Stimulated activated memory B cell treated with anti-CD40 and anti-IgM and Interleukin-4, amounts not matched to agents 10 μg/mL and 1 μg/mL and 100 μg/mL, for 72 hours (primary cell): Measurements from ENCODE around the gene FIGN.

Experiments used
- ATAC-seq: fragments of 150-1000 bp; cut with Tn5 transposase; 2 replicates; pipeline ENCODE4 v1.10.0; 2021
- H3K27ac Mint-ChIP-seq: one replicate; pipeline ENCODE4 v1.8.0; 2022; ENCODE audit warnings: mild to moderate bottlenecking, mixed read lengths
- H3K27me3 Mint-ChIP-seq: one replicate; pipeline ENCODE4 v1.8.0; 2022; ENCODE audit warnings: mixed read lengths
- H3K36me3 Mint-ChIP-seq: one replicate; pipeline ENCODE4 v1.8.0; 2022; ENCODE audit warnings: mixed read lengths
- H3K4me1 Mint-ChIP-seq: one replicate; pipeline ENCODE4 v1.8.0; 2022; ENCODE audit warnings: mixed read lengths
- H3K4me3 Mint-ChIP-seq: one replicate; pipeline ENCODE4 v1.8.0; 2022; ENCODE audit warnings: mild to moderate bottlenecking, moderate library complexity, mixed read lengths
- H3K9me3 Mint-ChIP-seq: one replicate; pipeline ENCODE4 v1.8.0; 2022; ENCODE audit warnings: mixed read lengths

Gene FIGN

GRCh38 chr2:163565192-163565591 is 170.6 kb downstream of the FIGN start:
- Mint-ChIP-seq H3K4me3 (no peak overlapping the region), H3K9me3 (no peaks in the 10 kb centered on the region), H3K4me1 (no peaks in the 10 kb centered on the region), H3K27me3 (no peaks in the 10 kb centered on the region), H3K36me3 (no peaks in the 10 kb centered on the region), H3K27ac (no peak overlapping the region)
- ATAC-seq = no peak

DNA sequence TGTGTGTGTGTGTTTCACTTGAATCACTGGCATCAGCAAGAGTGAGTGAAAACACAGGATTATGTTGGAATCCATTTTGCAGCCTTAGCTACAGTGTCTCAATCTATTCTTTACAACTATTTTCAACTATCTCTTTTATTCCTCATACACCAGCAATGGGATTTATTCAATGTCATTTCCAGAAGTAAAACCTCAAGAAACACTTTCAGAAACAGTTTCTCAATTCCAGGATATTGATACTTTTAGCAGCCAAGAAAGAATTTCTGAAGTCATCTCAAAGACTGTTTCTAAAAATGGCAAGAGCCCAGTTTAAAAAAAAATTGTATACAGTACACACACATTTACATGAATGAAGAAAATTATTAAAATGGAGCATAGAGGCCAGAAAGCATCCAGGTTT is 171.6 kb downstream of the FIGN start:
- Mint-ChIP-seq H3K36me3 (no peaks in the 10 kb centered on the region), H3K27ac (no peak overlapping the region)

DNA sequence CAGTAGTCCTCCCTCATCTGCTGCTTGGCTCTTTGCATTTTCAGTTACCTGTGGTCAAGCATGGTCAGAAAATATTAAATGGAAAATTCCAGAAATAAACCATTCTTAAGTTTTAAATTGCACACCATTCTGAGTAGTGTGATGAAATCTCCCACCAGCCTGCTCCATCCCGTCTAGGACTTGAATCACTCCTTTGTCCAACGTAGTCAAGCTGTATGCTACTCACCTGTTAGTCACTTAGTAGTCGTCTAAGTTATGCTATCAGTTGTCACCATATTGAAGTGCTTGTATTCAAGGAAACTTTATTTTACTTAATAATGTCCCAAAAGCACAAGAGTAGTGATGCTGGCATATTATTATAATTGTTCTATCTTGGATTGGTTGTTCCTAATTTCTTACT is 172.5 kb downstream of the FIGN start:
- H3K27ac Mint-ChIP-seq = no peak overlapping the region
- no peaks in the 10 kb centered on the region for H3K36me3 Mint-ChIP-seq
- no peaks in the 10 kb centered on the region for H3K9me3 Mint-ChIP-seq
- no peaks in the 10 kb centered on the region for H3K27me3 Mint-ChIP-seq
- H3K4me1 Mint-ChIP-seq = no peaks in the 10 kb centered on the region
- no peak overlapping the region for H3K4me3 Mint-ChIP-seq
- ATAC-seq = no peak

More for the DNA sequence above, 171.6 kb downstream of the FIGN start:
- no peaks in the 10 kb centered on the region for H3K4me1 Mint-ChIP-seq
- H3K27me3 Mint-ChIP-seq = no peaks in the 10 kb centered on the region
- no peaks in the 10 kb centered on the region for H3K9me3 Mint-ChIP-seq
- no peak overlapping the region for H3K4me3 Mint-ChIP-seq
- no peak for ATAC-seq

GRCh38 chr2:163558251-163559021 is 177.4 kb downstream of the FIGN start:
- ATAC-seq = no peak
- Mint-ChIP-seq H3K9me3 (no peaks in the 10 kb centered on the region), H3K36me3 (no peaks in the 10 kb centered on the region), H3K4me3 (no peak overlapping the region), H3K27me3 (no peaks in the 10 kb centered on the region), H3K4me1 (no peaks in the 10 kb centered on the region), H3K27ac (no peak overlapping the region)

GRCh38 chr2:163556511-163556910 is 179.3 kb downstream of the FIGN start:
- ATAC-seq = no peak
- no peak overlapping the region for H3K4me3 Mint-ChIP-seq
- H3K27ac Mint-ChIP-seq = no peak overlapping the region
- no peaks in the 10 kb centered on the region for H3K4me1 Mint-ChIP-seq
- H3K36me3 Mint-ChIP-seq = no peaks in the 10 kb centered on the region
- H3K27me3 Mint-ChIP-seq = no peaks in the 10 kb centered on the region
- H3K9me3 Mint-ChIP-seq = no peaks in the 10 kb centered on the region

DNA sequence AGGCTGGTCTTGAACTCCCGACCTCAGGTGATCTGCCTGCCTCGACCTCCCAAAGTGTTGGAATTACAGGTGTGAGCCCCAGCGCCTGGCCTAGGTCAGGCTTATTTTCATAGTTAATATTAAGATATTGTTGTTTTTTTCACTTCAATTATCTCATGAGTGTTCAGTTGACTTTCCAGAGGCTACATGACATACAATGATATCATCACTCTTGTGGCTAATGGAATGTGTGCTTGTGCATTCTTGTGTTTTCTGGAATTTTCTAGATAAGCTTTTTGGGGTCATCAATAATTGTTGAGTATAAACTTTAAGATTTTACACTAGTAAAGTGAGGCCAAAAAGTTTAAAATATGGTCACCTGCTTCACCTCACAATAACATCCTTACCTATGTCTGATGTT is 180.9 kb downstream of the FIGN start:
- no peaks in the 10 kb centered on the region for H3K9me3 Mint-ChIP-seq
- H3K36me3 Mint-ChIP-seq = no peaks in the 10 kb centered on the region
- no peak for ATAC-seq
- H3K27ac Mint-ChIP-seq = no peak overlapping the region
- H3K4me1 Mint-ChIP-seq = no peaks in the 10 kb centered on the region
- H3K4me3 Mint-ChIP-seq = no peak overlapping the region
- no peaks in the 10 kb centered on the region for H3K27me3 Mint-ChIP-seq

GRCh38 chr2:163553601-163554000 is 182.2 kb downstream of the FIGN start:
- Mint-ChIP-seq H3K36me3 (no peaks in the 10 kb centered on the region), H3K4me3 (no peak overlapping the region), H3K27ac (no peak overlapping the region), H3K27me3 (no peaks in the 10 kb centered on the region), H3K9me3 (no peaks in the 10 kb centered on the region), H3K4me1 (no peaks in the 10 kb centered on the region)
- ATAC-seq = no peak

DNA sequence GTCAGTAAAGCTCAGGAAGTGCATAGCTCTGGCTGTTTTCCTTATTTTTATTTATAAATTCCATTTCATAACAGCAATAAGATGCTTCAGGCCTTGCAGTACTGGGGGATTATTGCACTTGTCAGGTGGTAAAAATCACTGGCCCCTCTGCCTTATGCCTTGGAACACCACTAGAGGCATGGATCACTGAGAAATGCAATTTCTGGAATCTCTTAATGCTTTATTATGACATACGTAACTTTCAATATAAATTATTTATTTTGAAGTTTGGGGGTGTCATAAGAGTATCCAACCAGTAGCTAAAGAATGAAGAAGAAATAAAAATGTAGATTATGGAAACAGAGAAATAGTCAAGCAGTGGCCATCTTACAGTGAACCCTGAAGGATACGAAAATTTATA is 183.1 kb downstream of the FIGN start:
- H3K4me3 Mint-ChIP-seq = no peak overlapping the region
- no peak for ATAC-seq
- H3K9me3 Mint-ChIP-seq = no peaks in the 10 kb centered on the region
- H3K27ac Mint-ChIP-seq = no peak overlapping the region
- no peaks in the 10 kb centered on the region for H3K4me1 Mint-ChIP-seq
- H3K36me3 Mint-ChIP-seq = no peaks in the 10 kb centered on the region
- no peaks in the 10 kb centered on the region for H3K27me3 Mint-ChIP-seq

- Mint-ChIP-seq H3K4me1 (no peaks in the 10 kb centered on the region), H3K27me3 (no peaks in the 10 kb centered on the region), H3K27ac (no peak overlapping the region), H3K36me3 (no peaks in the 10 kb centered on the region), H3K4me3 (no peak overlapping the region), H3K9me3 (no peaks in the 10 kb centered on the region)
- ATAC-seq = no peak
Measured at GRCh38 chr2:163551616-163552373, 184.0 kb downstream of the FIGN start.

- Mint-ChIP-seq H3K4me3 (no peak overlapping the region), H3K27me3 (no peaks in the 10 kb centered on the region), H3K36me3 (no peaks in the 10 kb centered on the region), H3K9me3 (no peaks in the 10 kb centered on the region), H3K27ac (no peak overlapping the region), H3K4me1 (no peaks in the 10 kb centered on the region)
- no peak for ATAC-seq
Measured at GRCh38 chr2:163548970-163549369, 186.8 kb downstream of the FIGN start.
